Measurements from ENCODE around the gene BANP. TPM values are rescaled to one million over a fixed set of nuclear protein-coding genes. Genes with fewer than 3 reads are reported as not detected.
"Not testable (repeated sequence)": the region's sequence is repeated elsewhere in the genome, so short reads cannot be mapped to it uniquely, and the experiment has no call there.

The BANP gene
- total and polyA plus RNA-seq, 2 donors = 27.0 to 29.7 TPM

DNA sequence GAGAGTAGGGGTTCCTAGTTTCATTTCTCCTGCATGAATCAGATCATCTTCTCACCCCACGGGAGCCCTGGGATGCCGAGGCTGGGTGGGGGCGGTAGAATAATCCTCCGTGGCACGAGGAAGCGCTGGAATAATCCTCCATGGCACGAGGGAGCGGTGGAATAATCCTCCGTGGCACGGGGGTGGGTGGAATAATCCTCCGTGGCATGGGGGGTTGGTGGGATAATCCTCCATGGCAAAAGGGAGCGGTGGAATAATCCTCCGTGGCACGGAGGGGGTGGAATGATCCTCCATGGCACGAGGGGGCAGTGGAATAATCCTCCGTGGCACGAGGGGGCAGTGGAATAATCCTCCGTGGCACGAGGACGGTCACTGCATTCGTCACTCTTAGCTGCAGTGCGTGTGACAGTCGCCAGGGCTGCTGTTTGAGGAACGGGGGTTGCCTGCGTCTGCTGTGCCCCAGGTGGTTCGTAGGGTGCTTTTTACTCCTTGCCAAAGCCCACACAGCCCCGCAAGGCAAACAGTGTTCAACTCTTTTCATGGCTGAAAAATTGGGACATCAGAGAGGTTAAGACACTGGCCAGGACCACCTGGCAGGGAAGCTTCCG is 152.5 kb downstream of the BANP start:
- 90% methylated on average over 28 of the region's 28 CpGs for WGBS
- H3K27me3 ChIP-seq (ENCODE audit: control insufficient read depth in 2 of 2, insufficient read depth in 1 of 2, low read length in 1 of 2) = peaks cover 3 to 30% of the 10 kb centered on the region in 2 donors
- DNase-seq (ENCODE audit: low read depth in 6 of 9, low spot score in 9 of 9) = no peak
- peaks cover 0 to 1% of the 10 kb centered on the region in 2 donors for H3K9me3 ChIP-seq (ENCODE audit: control insufficient read depth in 2 of 2, insufficient read depth in 1 of 2, low read length in 1 of 2)
- H3K4me1 ChIP-seq (ENCODE audit: control insufficient read depth in 2 of 2, insufficient read depth in 2 of 2, low read length in 2 of 2) = no peaks in the 10 kb centered on the region
- no peak overlapping the region for H3K27ac ChIP-seq (ENCODE audit: low read depth in 1 of 2, low read length in 1 of 2)
- no peak overlapping the region for H3K4me3 ChIP-seq (ENCODE audit: low read length in 2 of 2)
- H3K36me3 ChIP-seq (ENCODE audit: control insufficient read depth in 2 of 2, insufficient read depth in 2 of 2, low read length in 1 of 2) = no peaks in the 10 kb centered on the region

DNA sequence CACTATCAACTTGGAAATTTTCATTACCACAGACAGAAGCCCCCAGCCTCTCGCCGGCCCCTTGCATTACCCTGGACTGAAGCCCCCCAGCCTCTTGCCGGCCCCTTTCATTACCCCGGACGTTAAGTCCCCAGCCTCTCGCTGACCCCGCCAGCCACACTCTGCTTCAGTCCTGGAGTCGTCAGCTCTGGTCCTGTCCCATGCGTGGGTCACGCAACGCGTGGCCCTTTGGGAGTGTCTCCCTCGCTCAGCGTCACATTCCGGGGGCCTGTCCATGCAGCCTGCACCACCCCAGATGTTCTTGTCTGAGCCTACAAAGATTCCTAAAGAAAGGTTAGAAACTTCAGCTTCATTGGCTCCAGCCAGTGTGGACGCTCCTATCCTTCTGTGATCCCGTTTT is 153.1 kb downstream of the BANP start:
- 91% methylated on average over 17 of the region's 17 CpGs for WGBS
- DNase-seq (ENCODE audit: low read depth in 6 of 9, low spot score in 9 of 9); H3K36me3 ChIP-seq (ENCODE audit: control insufficient read depth in 2 of 2, insufficient read depth in 2 of 2, low read length in 1 of 2); H3K27ac ChIP-seq (ENCODE audit: low read depth in 1 of 2, low read length in 1 of 2); H3K9me3 ChIP-seq (ENCODE audit: control insufficient read depth in 2 of 2, insufficient read depth in 1 of 2, low read length in 1 of 2); H3K4me1 ChIP-seq (ENCODE audit: control insufficient read depth in 2 of 2, insufficient read depth in 2 of 2, low read length in 2 of 2); H3K4me3 ChIP-seq (ENCODE audit: low read length in 2 of 2): not testable (repeated sequence)
- peaks cover 3 to 27% of the 10 kb centered on the region in 2 donors for H3K27me3 ChIP-seq (ENCODE audit: control insufficient read depth in 2 of 2, insufficient read depth in 1 of 2, low read length in 1 of 2)

DNA sequence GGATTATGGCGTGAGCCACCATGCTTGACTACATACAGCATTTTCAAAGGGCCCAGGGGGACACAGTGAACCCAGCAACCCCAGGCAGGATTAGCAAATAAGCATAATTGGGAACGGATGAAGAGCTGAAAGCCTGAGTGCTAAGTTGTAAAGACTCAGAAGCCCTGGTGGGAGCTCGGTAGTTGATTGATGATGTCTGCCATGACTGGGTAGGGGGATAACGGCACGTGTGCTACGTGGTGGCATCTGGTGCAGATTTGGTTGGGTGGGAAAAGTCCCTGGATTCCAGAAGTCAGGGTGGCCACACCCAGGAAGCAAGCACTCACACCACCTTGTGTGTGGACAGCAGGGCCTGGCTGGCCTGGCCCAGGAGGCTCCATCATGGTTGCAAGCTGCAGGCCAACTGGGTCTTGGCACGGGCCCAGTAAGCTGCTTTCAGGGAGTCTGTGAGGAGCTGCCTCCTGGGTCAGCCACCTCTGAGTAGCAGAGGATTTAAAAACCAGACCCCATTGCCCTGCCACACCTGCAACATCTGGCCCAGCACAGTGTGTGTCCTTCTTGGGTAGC is 154.4 kb downstream of the BANP start:
- not testable (repeated sequence) for DNase-seq (ENCODE audit: low read depth in 6 of 9, low spot score in 9 of 9); H3K4me1 ChIP-seq (ENCODE audit: control insufficient read depth in 2 of 2, insufficient read depth in 2 of 2, low read length in 2 of 2); H3K4me3 ChIP-seq (ENCODE audit: low read length in 2 of 2); H3K9me3 ChIP-seq (ENCODE audit: control insufficient read depth in 2 of 2, insufficient read depth in 1 of 2, low read length in 1 of 2); H3K27ac ChIP-seq (ENCODE audit: low read depth in 1 of 2, low read length in 1 of 2); H3K36me3 ChIP-seq (ENCODE audit: control insufficient read depth in 2 of 2, insufficient read depth in 2 of 2, low read length in 1 of 2)
- peaks cover 2 to 18% of the 10 kb centered on the region in 2 donors for H3K27me3 ChIP-seq (ENCODE audit: control insufficient read depth in 2 of 2, insufficient read depth in 1 of 2, low read length in 1 of 2)
- WGBS = 94% methylated on average over 7 of the region's 7 CpGs

DNA sequence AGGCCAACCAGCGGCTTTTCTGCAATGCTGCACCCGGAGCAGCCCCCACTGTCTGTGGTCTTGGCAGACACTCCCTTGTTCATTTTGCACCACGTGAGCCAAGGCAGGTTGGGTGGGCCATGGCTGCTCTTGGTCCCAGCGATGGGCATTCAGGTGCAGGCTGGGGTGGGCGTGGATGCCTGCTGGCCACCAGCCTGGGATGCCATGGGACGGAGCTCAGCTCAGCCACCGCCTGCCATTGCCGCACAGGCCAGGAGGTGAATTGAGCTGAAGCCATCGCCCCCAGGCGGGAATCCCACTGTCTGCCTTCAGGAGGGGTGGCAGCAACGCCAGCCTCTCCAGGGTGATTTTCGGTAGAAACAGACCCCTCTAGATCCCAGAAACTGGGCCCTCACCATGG is 155.3 kb downstream of the BANP start:
- not testable (repeated sequence) for DNase-seq (ENCODE audit: low read depth in 6 of 9, low spot score in 9 of 9); H3K27me3 ChIP-seq (ENCODE audit: control insufficient read depth in 2 of 2, insufficient read depth in 1 of 2, low read length in 1 of 2); H3K4me3 ChIP-seq (ENCODE audit: low read length in 2 of 2); H3K9me3 ChIP-seq (ENCODE audit: control insufficient read depth in 2 of 2, insufficient read depth in 1 of 2, low read length in 1 of 2); H3K27ac ChIP-seq (ENCODE audit: low read depth in 1 of 2, low read length in 1 of 2); H3K36me3 ChIP-seq (ENCODE audit: control insufficient read depth in 2 of 2, insufficient read depth in 2 of 2, low read length in 1 of 2); H3K4me1 ChIP-seq (ENCODE audit: control insufficient read depth in 2 of 2, insufficient read depth in 2 of 2, low read length in 2 of 2)
- 97% methylated on average over 12 of the region's 12 CpGs for WGBS

DNA sequence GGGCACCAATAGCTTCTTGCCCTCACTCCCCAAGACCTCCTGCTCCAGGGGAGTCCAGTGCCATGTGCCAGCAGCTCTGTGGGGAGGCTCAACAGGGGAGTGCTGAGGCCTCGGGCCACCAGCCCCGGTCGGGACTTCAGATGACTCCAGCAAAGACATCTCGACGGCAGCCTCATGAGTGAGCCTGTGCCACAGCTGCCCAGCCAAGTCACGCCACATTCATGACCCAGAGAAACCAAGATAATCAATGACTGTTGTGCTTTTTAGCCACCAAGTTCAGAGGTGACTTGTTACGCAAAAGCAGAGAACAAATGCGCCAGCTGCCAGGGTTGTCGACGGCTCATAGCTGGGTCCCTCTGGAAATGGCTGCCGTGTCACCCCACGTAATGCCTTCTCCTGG is 157.5 kb downstream of the BANP start:
- no peaks in the 10 kb centered on the region for H3K36me3 ChIP-seq (ENCODE audit: control insufficient read depth in 2 of 2, insufficient read depth in 2 of 2, low read length in 1 of 2)
- H3K27me3 ChIP-seq (ENCODE audit: control insufficient read depth in 2 of 2, insufficient read depth in 1 of 2, low read length in 1 of 2) = no peaks in the 10 kb centered on the region
- H3K9me3 ChIP-seq (ENCODE audit: control insufficient read depth in 2 of 2, insufficient read depth in 1 of 2, low read length in 1 of 2) = no peaks in the 10 kb centered on the region
- WGBS = 96% methylated on average over 12 of the region's 12 CpGs
- no peak for DNase-seq (ENCODE audit: low read depth in 6 of 9, low spot score in 9 of 9)
- no peak overlapping the region for H3K4me3 ChIP-seq (ENCODE audit: low read length in 2 of 2)
- no peak overlapping the region for H3K27ac ChIP-seq (ENCODE audit: low read depth in 1 of 2, low read length in 1 of 2)
- peaks cover 0 to 3% of the 10 kb centered on the region in 2 donors for H3K4me1 ChIP-seq (ENCODE audit: control insufficient read depth in 2 of 2, insufficient read depth in 2 of 2, low read length in 2 of 2)

DNA sequence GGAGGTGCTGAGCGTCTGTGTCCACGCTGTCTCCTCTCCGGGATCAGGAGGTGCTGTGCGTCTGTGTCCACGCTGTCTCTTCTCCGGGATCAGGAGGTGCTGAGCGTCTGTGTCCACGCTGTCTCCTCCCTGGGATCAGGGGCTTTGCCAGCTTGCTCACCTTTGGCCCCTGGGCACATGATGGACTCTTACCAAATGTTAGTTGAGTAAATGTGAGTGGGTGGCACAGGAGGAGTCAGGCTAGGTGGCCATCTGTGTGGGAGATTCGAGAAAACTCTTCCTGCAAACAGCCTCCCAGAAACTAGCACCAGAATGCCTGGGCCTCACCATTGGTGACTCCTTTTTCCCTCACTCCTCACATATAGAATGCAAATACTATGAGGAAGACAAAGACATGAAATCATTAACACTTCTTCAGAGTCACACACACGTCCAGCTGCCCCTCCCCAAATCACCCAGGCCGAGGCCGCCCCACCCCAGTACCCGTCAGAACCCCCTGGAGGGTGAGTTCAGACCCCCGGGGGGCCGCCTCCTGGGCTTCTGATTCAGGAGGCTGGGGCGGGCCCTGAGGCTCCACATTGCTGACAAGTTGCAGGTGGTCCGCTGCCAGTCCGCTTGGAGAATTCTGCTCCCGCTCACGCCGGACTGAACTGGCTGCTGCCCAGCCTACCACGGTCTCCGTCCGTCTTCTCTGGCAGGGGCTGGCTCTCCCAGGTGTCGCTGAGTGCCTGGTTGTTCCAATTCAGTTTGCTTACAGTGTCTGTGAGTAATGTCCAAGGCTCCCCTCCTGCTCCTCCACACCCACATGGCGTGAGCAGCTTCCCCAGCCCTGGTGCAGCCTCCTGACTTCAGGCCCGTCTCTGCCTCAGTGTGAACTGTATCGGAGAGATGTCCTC is 158.7 kb downstream of the BANP start:
- WGBS = 92% methylated on average over 28 of the region's 28 CpGs
- DNase-seq (ENCODE audit: low read depth in 6 of 9, low spot score in 9 of 9) = peak in 3 of 9 donors; percentile 7 to 9 (median 8)
- H3K27ac ChIP-seq (ENCODE audit: low read depth in 1 of 2, low read length in 1 of 2); H3K36me3 ChIP-seq (ENCODE audit: control insufficient read depth in 2 of 2, insufficient read depth in 2 of 2, low read length in 1 of 2); H3K4me3 ChIP-seq (ENCODE audit: low read length in 2 of 2); H3K9me3 ChIP-seq (ENCODE audit: control insufficient read depth in 2 of 2, insufficient read depth in 1 of 2, low read length in 1 of 2); H3K4me1 ChIP-seq (ENCODE audit: control insufficient read depth in 2 of 2, insufficient read depth in 2 of 2, low read length in 2 of 2); H3K27me3 ChIP-seq (ENCODE audit: control insufficient read depth in 2 of 2, insufficient read depth in 1 of 2, low read length in 1 of 2): not testable (repeated sequence)

DNA sequence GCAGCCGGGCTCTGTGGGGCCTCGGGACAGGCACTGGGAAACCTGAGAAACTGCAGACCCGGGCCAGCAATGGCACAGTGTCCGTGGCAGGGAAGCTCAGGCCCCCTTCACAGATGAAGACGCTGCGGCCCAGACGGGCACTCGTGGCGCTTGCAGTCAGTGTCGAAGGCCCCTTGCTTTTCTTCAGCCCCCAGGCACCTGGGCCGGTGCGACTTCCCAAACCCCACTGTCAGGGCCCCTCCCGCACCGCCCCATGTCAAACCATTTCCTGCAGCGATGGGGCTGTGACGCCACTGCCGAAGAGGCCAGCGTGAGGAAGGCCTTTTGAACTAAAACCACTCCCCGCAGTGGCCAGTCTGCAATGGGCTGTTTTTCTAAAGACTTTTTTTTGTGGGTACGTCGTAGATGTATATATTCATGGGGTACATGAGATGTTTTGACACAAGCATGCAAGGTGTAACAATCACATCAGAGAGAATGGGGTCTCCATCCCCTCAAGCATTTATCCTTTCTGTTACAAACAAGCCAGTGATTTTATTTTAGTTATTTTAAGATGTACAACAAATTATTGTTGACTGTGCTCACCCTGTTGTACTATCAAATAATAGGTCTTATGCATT is 159.8 kb downstream of the BANP start:
- H3K27ac ChIP-seq (ENCODE audit: low read depth in 1 of 2, low read length in 1 of 2); H3K36me3 ChIP-seq (ENCODE audit: control insufficient read depth in 2 of 2, insufficient read depth in 2 of 2, low read length in 1 of 2); H3K9me3 ChIP-seq (ENCODE audit: control insufficient read depth in 2 of 2, insufficient read depth in 1 of 2, low read length in 1 of 2); H3K4me3 ChIP-seq (ENCODE audit: low read length in 2 of 2); H3K4me1 ChIP-seq (ENCODE audit: control insufficient read depth in 2 of 2, insufficient read depth in 2 of 2, low read length in 2 of 2); H3K27me3 ChIP-seq (ENCODE audit: control insufficient read depth in 2 of 2, insufficient read depth in 1 of 2, low read length in 1 of 2): not testable (repeated sequence)
- WGBS = 44% methylated on average over 21 of the region's 21 CpGs
- peak in 2 of 9 donors; percentile 13 to 29 for DNase-seq (ENCODE audit: low read depth in 6 of 9, low spot score in 9 of 9)

DNA sequence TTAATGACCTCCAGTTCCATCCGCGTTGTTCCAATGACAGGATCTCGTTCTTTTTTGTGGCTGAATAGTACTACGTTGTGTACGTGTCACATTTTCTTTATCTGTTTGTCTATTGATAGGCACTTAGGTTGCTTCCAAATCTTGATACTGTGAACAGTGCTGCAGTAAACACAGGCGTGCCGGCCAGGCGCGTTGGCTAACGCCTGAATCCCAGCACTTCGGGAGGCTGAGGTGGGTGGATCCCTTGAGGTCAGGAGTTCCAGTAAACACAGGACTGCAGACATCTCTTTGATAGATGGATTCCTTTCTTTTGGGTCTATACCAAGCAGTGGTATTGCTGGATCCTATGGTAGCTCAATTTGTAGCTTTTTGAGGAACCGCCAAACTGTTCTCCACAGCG is 160.7 kb downstream of the BANP start:
- H3K27me3 ChIP-seq (ENCODE audit: control insufficient read depth in 2 of 2, insufficient read depth in 1 of 2, low read length in 1 of 2); H3K4me3 ChIP-seq (ENCODE audit: low read length in 2 of 2); H3K4me1 ChIP-seq (ENCODE audit: control insufficient read depth in 2 of 2, insufficient read depth in 2 of 2, low read length in 2 of 2); DNase-seq (ENCODE audit: low read depth in 6 of 9, low spot score in 9 of 9); H3K9me3 ChIP-seq (ENCODE audit: control insufficient read depth in 2 of 2, insufficient read depth in 1 of 2, low read length in 1 of 2); H3K27ac ChIP-seq (ENCODE audit: low read depth in 1 of 2, low read length in 1 of 2); H3K36me3 ChIP-seq (ENCODE audit: control insufficient read depth in 2 of 2, insufficient read depth in 2 of 2, low read length in 1 of 2): not testable (repeated sequence)
- 94% methylated on average over 13 of the region's 13 CpGs for WGBS

DNA sequence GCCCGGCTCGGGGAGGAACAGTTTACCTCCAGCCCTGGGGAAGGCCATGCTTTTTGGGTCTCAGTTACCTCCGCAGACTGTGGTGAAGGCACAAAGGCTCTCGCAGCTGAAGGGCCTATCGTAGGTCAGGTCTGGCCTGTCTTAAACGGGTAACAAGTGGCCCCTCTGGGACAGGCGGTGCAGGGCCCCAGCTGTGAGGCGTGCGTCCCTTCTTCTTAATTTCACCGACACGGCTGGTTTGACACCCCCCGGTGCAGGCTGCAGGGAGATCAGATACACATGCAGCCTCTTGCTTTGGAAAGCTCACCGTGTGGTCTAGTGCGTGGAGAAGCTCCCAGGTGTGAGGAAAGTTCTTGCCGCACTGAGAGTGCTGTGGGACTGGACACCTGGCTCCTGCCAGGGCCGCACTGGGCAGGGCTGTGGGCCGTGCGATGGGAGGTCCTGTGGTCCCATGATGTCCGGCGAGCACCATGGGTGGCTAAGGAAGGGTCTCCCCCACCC is 162.4 kb downstream of the BANP start:
- H3K9me3 ChIP-seq (ENCODE audit: control insufficient read depth in 2 of 2, insufficient read depth in 1 of 2, low read length in 1 of 2) = no peaks in the 10 kb centered on the region
- 90% methylated on average over 20 of the region's 20 CpGs for WGBS
- H3K4me1 ChIP-seq (ENCODE audit: control insufficient read depth in 2 of 2, insufficient read depth in 2 of 2, low read length in 2 of 2) = peaks cover 0 to 3% of the 10 kb centered on the region in 2 donors
- peaks cover 0 to 3% of the 10 kb centered on the region in 2 donors for H3K27me3 ChIP-seq (ENCODE audit: control insufficient read depth in 2 of 2, insufficient read depth in 1 of 2, low read length in 1 of 2)
- no peaks in the 10 kb centered on the region for H3K36me3 ChIP-seq (ENCODE audit: control insufficient read depth in 2 of 2, insufficient read depth in 2 of 2, low read length in 1 of 2)
- DNase-seq (ENCODE audit: low read depth in 6 of 9, low spot score in 9 of 9) = no peak
- no peak overlapping the region for H3K27ac ChIP-seq (ENCODE audit: low read depth in 1 of 2, low read length in 1 of 2)
- no peak overlapping the region for H3K4me3 ChIP-seq (ENCODE audit: low read length in 2 of 2)
